Measurements from ENCODE around the gene SOX5.

Gene SOX5

DNA sequence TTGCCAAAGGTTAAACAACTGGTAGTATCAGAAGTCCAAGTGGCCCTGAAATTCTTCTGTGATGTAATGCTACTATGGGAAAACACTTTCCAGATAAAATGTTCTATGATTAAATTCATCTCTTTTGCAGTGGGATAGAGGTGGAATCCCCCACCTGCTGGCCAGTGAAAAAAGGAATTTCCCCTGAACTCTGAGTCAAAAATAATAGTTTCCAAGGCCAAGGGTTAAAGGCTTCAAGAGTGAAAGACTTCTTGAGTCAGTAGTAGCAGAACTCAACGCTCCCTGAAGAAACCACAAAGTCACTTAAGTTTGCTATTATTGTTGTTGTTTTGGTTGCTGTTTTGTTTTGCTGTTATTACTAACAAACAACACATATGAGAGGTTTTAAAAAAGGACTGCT, 330.8 kb downstream of the SOX5 start:
- DNase-seq (ENCODE audit: low read depth in 4 of 4, low spot score in 1 of 4): no peak

- no peak for DNase-seq (ENCODE audit: low read depth in 4 of 4, low spot score in 1 of 4)
Observed at GRCh38 chr12:23617749-23618148, 331.7 kb downstream of the SOX5 start.

GRCh38 chr12:23614280-23614679, 335.2 kb downstream of the SOX5 start:
- no peak for DNase-seq (ENCODE audit: low read depth in 4 of 4, low spot score in 1 of 4)

GRCh38 chr12:23611320-23611719, 338.1 kb downstream of the SOX5 start:
- no peak for DNase-seq (ENCODE audit: low read depth in 4 of 4, low spot score in 1 of 4)

DNA sequence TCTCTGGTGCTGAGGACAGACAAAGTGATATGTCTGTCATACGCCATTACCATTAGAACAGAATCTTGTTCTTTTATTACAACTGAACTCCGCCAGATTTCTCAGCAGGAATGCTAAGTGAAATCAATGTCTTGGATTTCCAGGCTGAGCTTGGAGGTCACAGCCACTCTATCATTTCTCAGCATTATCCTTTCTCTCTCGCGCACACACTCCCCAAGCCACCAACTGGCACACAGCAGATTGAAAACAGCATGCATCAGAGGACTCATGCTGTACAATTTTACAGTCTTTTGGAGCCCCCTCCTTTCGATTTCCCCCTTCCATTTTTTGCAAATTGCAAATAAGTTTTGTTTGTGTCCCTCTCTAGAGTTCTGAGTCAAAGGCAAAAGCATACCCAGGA, 348.6 kb downstream of the SOX5 start:
- DNase-seq (ENCODE audit: low read depth in 4 of 4, low spot score in 1 of 4): no peak

- DNase-seq (ENCODE audit: low read depth in 4 of 4, low spot score in 1 of 4): no peak
Observed at GRCh38 chr12:23596568-23596967, 352.9 kb downstream of the SOX5 start.

DNA sequence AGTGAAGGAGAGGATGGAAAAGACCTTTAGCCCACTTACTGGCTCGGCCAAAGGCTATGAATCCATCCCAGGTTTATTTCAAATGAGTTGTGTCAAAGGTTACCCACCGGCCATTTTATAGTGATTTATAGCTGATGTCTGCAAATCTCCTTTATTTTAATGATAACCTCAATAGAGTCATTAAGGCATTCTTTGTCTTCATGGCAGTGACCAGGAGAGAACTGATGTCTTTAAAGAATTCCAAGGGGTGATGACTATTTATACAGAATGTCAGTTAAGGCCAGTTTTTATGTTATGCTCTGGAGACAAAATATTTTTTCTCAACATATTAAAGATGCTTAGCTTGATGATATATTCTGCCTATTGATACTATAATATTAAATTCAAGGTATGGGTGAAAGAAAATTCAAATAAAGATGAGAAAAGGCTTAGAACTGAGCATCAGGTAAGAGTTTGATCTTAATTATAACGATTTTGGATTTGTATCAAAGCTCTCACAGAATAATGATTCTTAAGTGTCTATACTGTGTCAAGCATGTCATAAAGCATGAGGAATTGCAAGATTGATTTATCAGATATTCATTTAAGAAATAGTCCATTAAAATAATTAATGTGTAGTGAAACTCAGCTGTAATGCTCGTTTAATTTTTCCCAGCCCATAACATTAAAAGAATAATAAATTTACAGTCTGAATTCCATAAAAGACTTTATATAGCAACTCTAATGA, 361.5 kb downstream of the SOX5 start:
- no peak for DNase-seq (ENCODE audit: low read depth in 4 of 4, low spot score in 1 of 4)

GRCh38 chr12:23585782-23586163, 363.7 kb downstream of the SOX5 start:
- DNase-seq (ENCODE audit: low read depth in 4 of 4, low spot score in 1 of 4): no peak

GRCh38 chr12:23585156-23585781, 364.2 kb downstream of the SOX5 start:
- no peak for DNase-seq (ENCODE audit: low read depth in 4 of 4, low spot score in 1 of 4)

GRCh38 chr12:23581913-23582312, 367.6 kb downstream of the SOX5 start:
- DNase-seq (ENCODE audit: low read depth in 4 of 4, low spot score in 1 of 4): no peak

DNA sequence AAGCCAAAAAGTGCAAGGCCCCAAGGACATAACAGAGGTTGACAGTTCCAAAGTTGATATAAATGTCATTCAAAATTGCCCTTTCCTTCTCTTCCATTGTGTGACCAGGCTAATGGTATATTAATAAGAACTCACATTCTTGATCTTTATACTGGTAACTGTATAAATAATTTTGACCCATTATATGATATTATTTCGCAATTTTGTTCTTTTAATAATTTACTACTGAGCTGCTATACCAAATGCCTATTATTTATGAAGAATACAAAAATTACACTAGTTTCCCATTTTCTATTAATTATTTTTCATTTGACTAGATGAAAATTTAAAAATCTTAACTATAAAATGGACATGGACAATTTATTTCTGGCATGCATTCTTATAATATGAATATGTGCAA, 370.2 kb downstream of the SOX5 start:
- no peak for DNase-seq (ENCODE audit: low read depth in 4 of 4, low spot score in 1 of 4)

GRCh38 chr12:23576372-23576771, 373.1 kb downstream of the SOX5 start:
- no peak for DNase-seq (ENCODE audit: low read depth in 4 of 4, low spot score in 1 of 4)

- DNase-seq (ENCODE audit: low read depth in 4 of 4, low spot score in 1 of 4): no peak
Observed at GRCh38 chr12:23569356-23569755, 380.1 kb downstream of the SOX5 start.

GRCh38 chr12:23566133-23566532, 383.3 kb downstream of the SOX5 start:
- no peak for DNase-seq (ENCODE audit: low read depth in 4 of 4, low spot score in 1 of 4)

- DNase-seq (ENCODE audit: low read depth in 4 of 4, low spot score in 1 of 4): no peak
Observed at GRCh38 chr12:23564451-23565152, 384.9 kb downstream of the SOX5 start.

DNA sequence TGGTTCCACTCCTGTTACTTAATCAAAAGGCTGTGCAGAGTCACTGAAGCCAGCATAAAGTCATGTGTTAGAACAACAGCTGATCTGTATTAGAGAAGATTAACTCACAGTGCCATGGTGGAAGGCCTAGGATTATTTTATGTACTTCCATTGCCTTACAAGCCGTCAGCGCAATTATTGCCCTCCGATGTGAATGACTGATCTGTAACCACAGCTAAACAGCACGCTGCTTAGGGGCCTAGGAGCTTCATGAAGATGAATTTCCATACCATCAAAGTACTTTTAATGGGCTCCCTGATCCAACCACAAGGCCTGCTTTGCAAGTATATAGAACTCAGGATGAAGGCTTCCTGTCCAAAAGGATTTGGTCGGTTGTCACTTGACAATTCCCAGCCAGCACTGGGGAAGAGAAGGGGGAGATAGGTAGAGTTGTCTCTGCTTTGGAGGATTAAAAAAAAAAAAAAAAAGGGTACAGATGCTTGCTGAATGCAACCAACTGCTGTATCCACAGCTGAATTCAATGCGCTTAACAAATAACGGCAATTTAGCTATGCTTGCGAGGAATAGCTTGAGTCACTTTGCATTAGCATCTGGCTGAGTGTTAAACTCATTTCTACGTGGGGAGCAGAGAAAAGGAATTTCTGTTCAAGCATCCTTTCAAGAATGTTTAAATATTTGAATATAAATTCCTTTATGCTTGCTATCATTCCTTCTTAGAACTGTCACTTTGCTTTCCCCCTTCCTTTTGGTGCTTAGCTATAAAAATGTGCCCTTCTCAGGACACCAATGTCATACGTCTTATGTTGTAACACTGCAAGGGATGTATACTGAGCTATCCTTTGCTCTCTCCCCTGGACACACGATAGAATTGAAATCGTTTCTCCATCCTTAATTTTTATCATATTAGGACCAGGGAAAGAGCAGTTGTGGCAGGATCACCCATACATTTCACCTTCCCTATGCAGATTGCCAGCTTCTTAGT, 387.8 kb downstream of the SOX5 start:
- no peak for DNase-seq (ENCODE audit: low read depth in 4 of 4, low spot score in 1 of 4)

- no peak for DNase-seq (ENCODE audit: low read depth in 4 of 4, low spot score in 1 of 4)
Observed at GRCh38 chr12:23560611-23561010, 388.9 kb downstream of the SOX5 start.

- DNase-seq (ENCODE audit: low read depth in 4 of 4, low spot score in 1 of 4): no peak
Observed at GRCh38 chr12:23559268-23559753, 390.2 kb downstream of the SOX5 start.

DNA sequence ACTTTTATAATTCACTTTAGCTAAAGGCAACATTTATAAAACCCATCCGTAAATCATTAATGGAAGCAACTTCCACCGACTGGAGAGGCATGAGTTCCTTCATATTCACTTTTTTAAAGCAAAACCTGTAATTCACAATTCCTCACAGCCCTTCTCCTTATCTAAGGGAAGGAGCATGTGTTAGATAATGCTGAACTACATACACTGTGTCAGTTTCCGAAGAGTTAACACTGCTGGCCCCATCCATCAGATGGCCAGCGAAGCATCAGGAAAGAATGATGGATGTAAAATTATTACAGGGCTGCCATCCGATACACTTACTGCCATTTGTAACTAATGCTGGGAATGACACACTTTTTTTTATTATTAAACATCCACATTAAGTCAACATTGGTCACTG, 392.8 kb downstream of the SOX5 start:
- no peak for DNase-seq (ENCODE audit: low read depth in 4 of 4, low spot score in 1 of 4)

DNA sequence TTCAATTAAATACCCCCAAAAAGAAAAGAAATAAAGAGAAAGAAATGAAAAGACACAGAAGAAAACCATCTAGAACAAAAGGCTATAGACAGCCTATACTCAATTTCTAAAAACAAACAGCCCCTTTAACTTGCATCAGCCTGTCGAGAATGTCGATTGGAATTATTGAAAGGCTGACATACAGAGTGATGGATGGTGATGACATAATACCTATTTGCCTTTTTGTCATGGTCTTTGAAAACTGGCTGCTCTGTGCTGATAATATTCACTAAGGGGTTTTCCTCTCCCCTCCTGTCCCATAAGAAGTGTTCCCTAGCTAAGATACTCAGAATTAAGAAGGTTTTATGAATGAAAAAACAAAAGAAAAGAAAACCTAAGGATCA, 393.7 kb downstream of the SOX5 start:
- no peak for DNase-seq (ENCODE audit: low read depth in 4 of 4, low spot score in 1 of 4)

GRCh38 chr12:23555180-23555824, 394.2 kb downstream of the SOX5 start:
- no peak for DNase-seq (ENCODE audit: low read depth in 4 of 4, low spot score in 1 of 4)
